ENCODE results near the gene ITGB3.

- TF ChIP-seq, protein P1, sequence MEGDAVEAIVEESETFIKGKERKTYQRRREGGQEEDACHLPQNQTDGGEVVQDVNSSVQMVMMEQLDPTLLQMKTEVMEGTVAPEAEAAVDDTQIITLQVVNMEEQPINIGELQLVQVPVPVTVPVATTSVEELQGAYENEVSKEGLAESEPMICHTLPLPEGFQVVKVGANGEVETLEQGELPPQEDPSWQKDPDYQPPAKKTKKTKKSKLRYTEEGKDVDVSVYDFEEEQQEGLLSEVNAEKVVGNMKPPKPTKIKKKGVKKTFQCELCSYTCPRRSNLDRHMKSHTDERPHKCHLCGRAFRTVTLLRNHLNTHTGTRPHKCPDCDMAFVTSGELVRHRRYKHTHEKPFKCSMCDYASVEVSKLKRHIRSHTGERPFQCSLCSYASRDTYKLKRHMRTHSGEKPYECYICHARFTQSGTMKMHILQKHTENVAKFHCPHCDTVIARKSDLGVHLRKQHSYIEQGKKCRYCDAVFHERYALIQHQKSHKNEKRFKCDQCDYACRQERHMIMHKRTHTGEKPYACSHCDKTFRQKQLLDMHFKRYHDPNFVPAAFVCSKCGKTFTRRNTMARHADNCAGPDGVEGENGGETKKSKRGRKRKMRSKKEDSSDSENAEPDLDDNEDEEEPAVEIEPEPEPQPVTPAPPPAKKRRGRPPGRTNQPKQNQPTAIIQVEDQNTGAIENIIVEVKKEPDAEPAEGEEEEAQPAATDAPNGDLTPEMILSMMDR (IDR thresholded peaks at IDR 0.05): no peak
- TF ChIP-seq POLR2A (IDR thresholded peaks at IDR 0.05) (no peak), POLR2AphosphoS5 (IDR thresholded peaks at IDR 0.05) (no peak)
Observed at GRCh38 chr17:47242648-47243047, 11.0 kb upstream of the ITGB3 start.
